ENCODE results near the gene HK1.
"Not testable (repeated sequence)": the region's sequence is repeated elsewhere in the genome, so short reads cannot be mapped to it uniquely, and the experiment has no call there.

Gene HK1

DNA sequence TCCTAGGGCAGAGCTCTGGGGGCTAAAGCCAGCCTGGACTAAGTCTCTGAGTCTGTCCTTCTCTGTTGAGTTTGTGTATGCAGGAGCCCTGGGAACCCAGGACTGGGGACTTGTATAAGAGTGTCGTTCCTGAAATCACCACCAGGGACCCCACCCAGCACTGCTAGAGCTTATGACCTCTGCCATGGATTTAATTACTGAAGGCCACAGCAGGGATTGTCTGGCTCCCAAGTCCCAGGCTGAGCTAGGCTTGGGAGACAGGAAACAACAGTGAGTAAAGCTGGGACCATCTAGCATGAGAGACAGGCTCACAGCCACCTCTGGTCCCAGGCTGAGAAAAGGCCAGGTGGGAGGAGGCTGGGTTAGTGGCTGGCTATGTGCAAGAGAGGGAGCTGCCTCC is 171.5 kb downstream of the HK1 start (continued):
- TF ChIP-seq CTCF (tag by site-specific recombination; IDR thresholded peaks at IDR 0.05) (0 out of 2 replicates have a peak, but pooled peaks have one; percentile 21), MEIS1 (CRISPR knock-in tag; IDR thresholded peaks at IDR 0.05; ENCODE audit: borderline replicate concordance) (no peak), ZNF132 (tag by site-specific recombination; IDR thresholded peaks at IDR 0.05; ENCODE audit: borderline replicate concordance) (no peak), ZBTB20 (tag by site-specific recombination; IDR thresholded peaks at IDR 0.05) (peak; percentile 23; the same call in 1 of the 2 replicates), ZNF571 (tag by site-specific recombination; IDR thresholded peaks at IDR 0.05) (no peak), ZNF600 (tag by site-specific recombination; IDR thresholded peaks at IDR 0.05) (peak; percentile 40; the same call in 1 of the 2 replicates), KLF7 (tag by site-specific recombination; IDR thresholded peaks at IDR 0.05; ENCODE audit: borderline replicate concordance) (no peak), ZNF629 (tag by site-specific recombination; IDR thresholded peaks at IDR 0.05) (no peak), ZBTB17 (tag by site-specific recombination; IDR thresholded peaks at IDR 0.05) (peak; percentile 48; the same call in 1 of the 2 replicates), KLF9 (tag by site-specific recombination; IDR thresholded peaks at IDR 0.05; ENCODE audit: low read depth) (no peak), ZNF423 (tag by site-specific recombination; IDR thresholded peaks at IDR 0.05) (peak; percentile 23; the same call in 1 of the 2 replicates), ZNF404 (tag by site-specific recombination; IDR thresholded peaks at IDR 0.05) (no peak), ZXDB (tag by site-specific recombination; IDR thresholded peaks at IDR 0.05) (no peak), ZNF670 (tag by site-specific recombination; IDR thresholded peaks at IDR 0.05; ENCODE audit: low read depth) (no peak), ZNF221 (tag by site-specific recombination; IDR thresholded peaks at IDR 0.05; ENCODE audit: borderline replicate concordance) (no peak)
- TF ChIP-seq, protein P1, sequence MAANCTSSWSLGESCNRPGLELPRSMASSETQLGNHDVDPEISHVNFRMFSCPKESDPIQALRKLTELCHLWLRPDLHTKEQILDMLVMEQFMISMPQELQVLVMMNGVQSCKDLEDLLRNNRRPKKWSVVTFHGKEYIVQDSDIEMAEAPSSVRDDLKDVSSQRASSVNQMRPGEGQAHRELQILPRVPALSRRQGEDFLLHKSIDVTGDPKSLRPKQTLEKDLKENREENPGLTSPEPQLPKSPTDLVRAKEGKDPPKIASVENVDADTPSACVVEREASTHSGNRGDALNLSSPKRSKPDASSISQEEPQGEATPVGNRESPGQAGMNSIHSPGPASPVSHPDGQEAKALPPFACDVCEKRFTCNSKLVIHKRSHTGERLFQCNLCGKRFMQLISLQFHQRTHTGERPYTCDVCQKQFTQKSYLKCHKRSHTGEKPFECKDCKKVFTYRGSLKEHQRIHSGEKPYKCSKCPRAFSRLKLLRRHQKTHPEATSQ (tag by site-specific recombination; IDR thresholded peaks at IDR 0.05): no peak

DNA sequence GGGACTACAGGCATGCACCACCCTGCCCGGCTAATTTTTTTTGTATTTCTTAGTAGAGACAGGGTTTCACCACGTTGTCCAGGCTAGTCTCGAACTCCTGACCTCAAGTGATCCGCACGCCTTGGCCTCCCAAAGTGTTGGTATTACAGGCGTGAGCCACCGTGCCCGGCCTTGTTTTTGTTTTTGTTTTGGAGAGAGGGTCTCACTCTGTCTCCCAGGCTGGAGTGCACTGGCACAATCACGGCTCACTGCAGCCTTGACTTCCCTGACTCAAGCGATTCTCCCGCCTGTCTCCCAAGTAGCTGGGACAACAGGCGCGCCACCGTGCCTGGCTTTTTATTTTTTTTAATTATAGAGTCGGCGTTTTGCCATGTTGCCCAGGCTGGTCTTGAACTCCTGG is 172.1 kb downstream of the HK1 start:
- not testable (repeated sequence) for H3K4me3 ChIP-seq (ENCODE audit: low read depth, low read length); H3K27ac ChIP-seq (ENCODE audit: extremely low read depth, low read depth, low read length); H3K9me3 ChIP-seq (ENCODE audit: control insufficient read depth, insufficient read depth, low read depth, low read length); H3K36me3 ChIP-seq (ENCODE audit: control insufficient read depth in 2 of 2, insufficient read depth in 1 of 2, low read length in 2 of 2); H3K4me1 ChIP-seq (ENCODE audit: control insufficient read depth, insufficient read depth, low read length)
- ChIA-PET CTCF (interaction anchor here (0.8 to 1.8 kb wide), 15 partner anchors 7 to 84 kb away, joined by 3 to 9 read pairs (median 4); no protein-coding TSS in a partner anchor), POLR2A (interaction anchor here (0.7 to 1.0 kb wide), 3 partner anchors 8 to 43 kb away, joined by 3 to 4 read pairs (median 3); no protein-coding TSS in a partner anchor)

DNA sequence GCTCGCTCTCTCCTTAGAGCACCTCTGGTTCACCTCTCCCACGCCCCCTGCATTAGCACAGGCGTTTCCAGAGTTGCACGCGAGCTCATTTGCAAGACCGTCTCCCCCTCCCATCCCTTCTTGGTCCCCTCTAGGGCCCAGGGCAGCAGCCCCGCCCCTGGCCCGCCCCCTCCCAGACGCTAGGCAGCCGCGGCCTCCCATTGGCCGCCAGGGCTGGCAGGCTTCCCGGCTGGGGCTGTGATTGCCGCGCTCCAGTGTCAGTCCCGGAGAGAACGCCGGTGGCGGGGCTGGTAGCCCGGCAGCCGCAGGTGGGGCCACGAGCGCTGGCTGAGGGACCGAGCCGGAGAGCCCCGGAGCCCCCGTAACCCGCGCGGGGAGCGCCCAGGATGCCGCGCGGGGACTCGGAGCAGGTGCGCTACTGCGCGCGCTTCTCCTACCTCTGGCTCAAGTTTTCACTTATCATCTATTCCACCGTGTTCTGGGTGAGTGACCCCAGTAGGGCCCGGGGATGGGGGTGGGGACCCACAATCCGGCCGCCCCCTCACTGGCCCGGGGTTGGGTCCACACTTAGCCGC is 173.0 kb downstream of the HK1 start, which contains the start of gene TSPAN15:
TSPAN15 (plus strand) TSS at position 257 of the 575 bp plus-strand sequence; CDS start at position 387, 130 bp downstream.
- CTCF ChIA-PET: interaction anchor here (0.8 to 1.7 kb wide), 5 partner anchors 9 to 336 kb away, joined by 3 to 5 read pairs (median 3); no protein-coding TSS in a partner anchor
- TF ChIP-seq SP3 (tag by site-specific recombination; IDR thresholded peaks at IDR 0.05) (peak; percentile 91), ZNF639 (tag by site-specific recombination; IDR thresholded peaks at IDR 0.05) (no peak), ZNF548 (tag by site-specific recombination; IDR thresholded peaks at IDR 0.05) (no peak), ZNF341 (tag by site-specific recombination; IDR thresholded peaks at IDR 0.05; ENCODE audit: low read depth) (no peak), ZNF211 (tag by site-specific recombination; IDR thresholded peaks at IDR 0.05; ENCODE audit: low read depth) (no peak), ZNF670 (tag by site-specific recombination; IDR thresholded peaks at IDR 0.05; ENCODE audit: low read depth) (no peak), ZNF521 (tag by site-specific recombination; IDR thresholded peaks at IDR 0.05) (no peak), ZNF513 (tag by site-specific recombination; IDR thresholded peaks at IDR 0.05) (no peak), ZFP69B (tag by site-specific recombination; IDR thresholded peaks at IDR 0.05) (peak; percentile 95)
- TF ChIP-seq, protein P2, sequence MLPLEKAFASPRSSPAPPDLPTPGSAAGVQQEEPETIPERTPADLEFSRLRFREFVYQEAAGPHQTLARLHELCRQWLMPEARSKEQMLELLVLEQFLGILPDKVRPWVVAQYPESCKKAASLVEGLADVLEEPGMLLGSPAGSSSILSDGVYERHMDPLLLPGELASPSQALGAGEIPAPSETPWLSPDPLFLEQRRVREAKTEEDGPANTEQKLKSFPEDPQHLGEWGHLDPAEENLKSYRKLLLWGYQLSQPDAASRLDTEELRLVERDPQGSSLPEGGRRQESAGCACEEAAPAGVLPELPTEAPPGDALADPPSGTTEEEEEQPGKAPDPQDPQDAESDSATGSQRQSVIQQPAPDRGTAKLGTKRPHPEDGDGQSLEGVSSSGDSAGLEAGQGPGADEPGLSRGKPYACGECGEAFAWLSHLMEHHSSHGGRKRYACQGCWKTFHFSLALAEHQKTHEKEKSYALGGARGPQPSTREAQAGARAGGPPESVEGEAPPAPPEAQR (tag by site-specific recombination; IDR thresholded peaks at IDR 0.05): no peak

More for the DNA sequence above, 173.0 kb downstream of the HK1 start, which contains the start of gene TSPAN15:
- Histone ChIP-seq H3K36me3 (ENCODE audit: control insufficient read depth in 2 of 2, insufficient read depth in 1 of 2, low read length in 2 of 2) (no peaks in the 10 kb centered on the region; a peak in 1 of 3 replicates), H3K4me3 (ENCODE audit: low read depth, low read length) (peak within 1 kb of the TSS; percentile 52), H3K9me3 (ENCODE audit: control insufficient read depth, insufficient read depth, low read depth, low read length) (no peaks in the 10 kb centered on the region), H3K27ac (ENCODE audit: extremely low read depth, low read depth, low read length) (no peak within 1 kb of the TSS; the same call in 1 of the 2 replicates), H3K4me1 (ENCODE audit: control insufficient read depth, insufficient read depth, low read length) (peaks cover 3% of the 10 kb centered on the region)
- POLR2A ChIA-PET: interaction anchor here (0.7 to 1.0 kb wide), 3 partner anchors 9 to 44 kb away, joined by 3 to 4 read pairs (median 3); no protein-coding TSS in a partner anchor

Data from HEK293 (cell line).